KOPT-K1 (cell line): ENCODE measurements around the gene SOCS4.
"Not testable (repeated sequence)": the region's sequence is repeated elsewhere in the genome, so short reads cannot be mapped to it uniquely, and the experiment has no call there.

Experiments used
- H3K27ac ChIP-seq: fragments of 200-600 bp; sonication (generic); 2 replicates; pipeline ENCODE4 v1.5.1; 2016; ENCODE audit warnings: antibody characterized with exemption, mild to moderate bottlenecking, low read depth, low read length; ENCODE audit not compliant: poor library complexity, severe bottlenecking
- H3K36me3 ChIP-seq: fragments of 200-600 bp; sonication (generic); 2 replicates; pipeline ENCODE4 v1.5.1; 2017; ENCODE audit warnings: antibody characterized with exemption, mild to moderate bottlenecking, low read length, moderate library complexity; ENCODE audit not compliant: insufficient read depth
- H3K9me3 ChIP-seq: fragments of 200-600 bp; sonication (generic); 2 replicates; pipeline ENCODE4 v1.5.1; 2017; ENCODE audit warnings: antibody characterized with exemption, low read length, mild to moderate bottlenecking; ENCODE audit not compliant: insufficient read depth, poor library complexity, severe bottlenecking

The SOCS4 gene

DNA sequence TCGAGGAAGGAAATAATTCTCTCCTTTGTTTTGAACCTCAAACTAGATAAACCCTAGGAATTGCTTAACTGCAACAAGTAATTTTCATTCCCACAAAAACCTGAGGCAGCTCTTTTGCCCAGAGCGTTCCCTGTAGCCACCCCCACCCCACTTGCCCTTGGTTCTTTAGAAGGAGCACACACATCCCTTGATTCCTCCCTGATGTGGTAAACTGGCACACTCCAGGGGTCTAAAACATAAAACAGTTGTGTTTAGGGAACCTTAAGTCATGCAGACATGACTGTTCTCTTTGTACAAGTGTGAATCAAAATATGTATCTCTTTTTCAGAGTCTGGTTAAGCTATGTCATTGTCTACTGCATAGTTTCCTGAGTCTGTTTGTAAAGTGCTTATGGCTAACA, 38.4 kb downstream of the SOCS4 start:
- H3K27ac ChIP-seq, result no peak overlapping the region
- H3K36me3 ChIP-seq, result peaks cover 100% of the 10 kb centered on the region
- no peaks in the 10 kb centered on the region for H3K9me3 ChIP-seq

- no peaks in the 10 kb centered on the region for H3K9me3 ChIP-seq
- H3K27ac ChIP-seq, result no peak overlapping the region
- peaks cover 93% of the 10 kb centered on the region for H3K36me3 ChIP-seq
Measured at GRCh38 chr14:55066223-55066622, 39.2 kb downstream of the SOCS4 start.

GRCh38 chr14:55070981-55071411, 44.0 kb downstream of the SOCS4 start:
- Histone ChIP-seq H3K36me3 (peaks cover 46% of the 10 kb centered on the region), H3K9me3 (no peaks in the 10 kb centered on the region), H3K27ac (no peak overlapping the region)

GRCh38 chr14:55071870-55072640, 45.0 kb downstream of the SOCS4 start:
- Histone ChIP-seq H3K9me3 (no peaks in the 10 kb centered on the region), H3K27ac (no peak overlapping the region), H3K36me3 (peaks cover 35% of the 10 kb centered on the region)

GRCh38 chr14:55073856-55074255, 46.8 kb downstream of the SOCS4 start:
- H3K27ac ChIP-seq, result no peak overlapping the region
- no peaks in the 10 kb centered on the region for H3K9me3 ChIP-seq
- H3K36me3 ChIP-seq, result peaks cover 17% of the 10 kb centered on the region

- H3K36me3 ChIP-seq, result peaks cover 9% of the 10 kb centered on the region
- no peak overlapping the region for H3K27ac ChIP-seq
- H3K9me3 ChIP-seq, result no peaks in the 10 kb centered on the region
Measured at GRCh38 chr14:55074662-55075061, 47.6 kb downstream of the SOCS4 start.

DNA sequence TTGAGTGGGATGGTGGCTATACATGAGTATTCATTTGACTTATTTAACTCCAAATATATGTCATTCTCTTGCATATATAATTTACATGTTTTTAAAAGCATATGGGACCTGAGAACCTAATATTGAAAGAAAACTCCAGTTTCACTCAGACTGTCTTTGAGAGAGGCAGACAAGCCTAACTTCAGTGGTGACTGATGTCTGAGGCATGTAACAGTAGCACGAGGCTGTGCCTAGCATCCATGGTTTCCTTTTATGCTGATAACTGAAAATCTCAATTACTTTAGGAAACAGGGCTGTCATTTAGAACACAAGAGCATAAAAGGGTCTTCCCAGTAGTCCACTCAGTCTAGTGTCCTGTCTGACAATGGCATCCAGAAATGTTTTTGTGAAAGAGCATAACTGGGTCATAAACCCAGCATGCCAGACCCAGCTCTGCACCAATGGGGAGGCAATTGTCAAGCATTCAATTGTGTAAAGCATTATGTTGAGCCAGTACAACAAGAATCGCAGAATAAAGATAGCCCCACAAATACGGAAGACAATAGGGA, 48.7 kb downstream of the SOCS4 start:
- no peak overlapping the region for H3K27ac ChIP-seq
- H3K36me3 ChIP-seq, result no peaks in the 10 kb centered on the region
- no peaks in the 10 kb centered on the region for H3K9me3 ChIP-seq

DNA sequence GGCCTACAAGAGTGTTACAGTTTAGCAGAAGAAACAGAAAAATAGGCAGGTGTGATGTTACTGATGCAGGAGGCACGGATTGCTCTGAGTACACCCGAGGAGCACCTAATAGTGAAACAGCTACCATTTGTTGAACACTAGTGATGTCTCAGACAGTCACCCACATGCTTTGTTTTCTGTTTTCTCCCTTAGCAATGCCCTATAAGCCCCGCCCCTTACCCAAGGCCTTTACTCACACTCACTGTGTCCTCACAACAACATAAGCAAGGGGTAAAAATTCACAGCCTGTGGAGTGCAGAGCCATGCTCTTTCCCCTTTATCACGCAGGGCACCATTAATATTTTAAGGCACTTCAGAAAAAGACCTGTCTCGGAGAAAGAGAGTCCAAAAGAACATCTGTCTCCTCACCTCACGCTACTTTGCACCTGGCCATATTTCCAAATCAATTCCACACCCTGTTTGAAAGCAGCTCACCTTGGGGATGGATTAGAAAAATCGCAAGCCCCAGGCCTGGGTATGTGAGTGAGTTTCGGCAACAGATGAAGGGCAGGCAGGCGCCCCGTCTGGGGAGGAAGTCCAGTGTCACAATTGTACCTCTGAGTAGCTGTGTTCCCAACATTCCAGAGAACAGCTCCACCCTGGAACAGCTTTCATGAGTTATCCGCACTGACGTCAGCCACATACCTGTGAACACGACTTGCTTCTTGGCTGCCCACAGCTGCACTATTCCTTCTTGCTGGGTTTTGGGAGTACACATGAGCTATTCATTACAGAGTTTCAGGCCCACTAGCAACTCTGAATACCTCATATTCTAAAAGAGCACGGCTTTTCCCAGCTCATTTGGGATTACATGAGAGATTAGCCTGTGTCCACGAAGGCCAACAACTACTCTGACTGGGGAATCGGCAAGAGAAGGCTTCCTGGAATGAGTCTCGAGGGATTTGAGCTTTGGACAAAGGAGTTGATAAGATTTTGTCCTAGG, 50.4 kb downstream of the SOCS4 start:
- Histone ChIP-seq H3K9me3 (no peaks in the 10 kb centered on the region), H3K27ac (no peak overlapping the region), H3K36me3 (no peaks in the 10 kb centered on the region)

GRCh38 chr14:55079961-55080360, 52.9 kb downstream of the SOCS4 start:
- H3K27ac ChIP-seq, H3K36me3 ChIP-seq, H3K9me3 ChIP-seq: not testable (repeated sequence)

- Histone ChIP-seq H3K27ac (no peak overlapping the region), H3K36me3 (no peaks in the 10 kb centered on the region), H3K9me3 (no peaks in the 10 kb centered on the region)
Measured at GRCh38 chr14:55084401-55085059, 57.5 kb downstream of the SOCS4 start.

GRCh38 chr14:55085060-55085660, 58.1 kb downstream of the SOCS4 start:
- no peaks in the 10 kb centered on the region for H3K36me3 ChIP-seq
- no peaks in the 10 kb centered on the region for H3K9me3 ChIP-seq
- H3K27ac ChIP-seq, result no peak overlapping the region

DNA sequence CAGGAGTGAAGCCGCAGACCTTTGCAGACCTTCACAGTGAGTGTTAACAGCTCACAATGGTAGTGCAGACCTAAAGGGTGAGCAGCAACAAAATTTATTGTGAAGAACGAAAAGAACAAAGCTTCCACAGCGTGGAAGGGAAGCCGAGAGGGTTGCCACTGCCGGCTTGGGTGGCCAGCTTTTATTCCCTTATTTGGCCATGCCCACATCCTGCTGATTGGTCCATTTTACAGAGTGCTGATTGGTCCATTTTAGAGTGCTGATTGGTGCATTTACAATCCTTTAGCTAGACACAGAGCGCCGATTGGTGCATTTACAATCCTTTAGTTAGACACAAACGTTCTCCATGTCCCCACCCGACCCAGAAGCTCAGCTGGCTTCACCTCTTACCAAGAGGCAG, 59.9 kb downstream of the SOCS4 start:
- H3K36me3 ChIP-seq, result no peaks in the 10 kb centered on the region
- no peaks in the 10 kb centered on the region for H3K9me3 ChIP-seq
- no peak overlapping the region for H3K27ac ChIP-seq

DNA sequence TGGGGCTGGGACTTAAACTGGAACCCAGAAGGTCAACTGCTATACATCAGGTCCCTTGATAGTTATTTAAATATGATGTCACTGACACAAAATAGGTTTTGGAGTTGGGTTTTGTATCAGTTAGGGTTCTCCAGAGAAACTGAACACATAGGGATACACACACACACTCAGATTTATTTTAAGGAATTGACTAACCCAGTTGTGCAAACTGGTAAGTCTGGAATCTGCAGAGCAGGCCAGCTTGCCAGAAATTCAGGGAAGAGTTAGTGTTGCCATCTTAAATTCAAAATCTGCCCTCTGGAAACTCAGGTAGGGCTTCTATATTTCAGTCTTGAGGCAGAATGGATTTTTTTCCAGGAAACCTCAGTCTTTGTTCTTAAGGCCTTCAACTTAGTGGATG, 61.3 kb downstream of the SOCS4 start:
- Histone ChIP-seq H3K9me3 (no peaks in the 10 kb centered on the region), H3K27ac (no peak overlapping the region), H3K36me3 (no peaks in the 10 kb centered on the region)

DNA sequence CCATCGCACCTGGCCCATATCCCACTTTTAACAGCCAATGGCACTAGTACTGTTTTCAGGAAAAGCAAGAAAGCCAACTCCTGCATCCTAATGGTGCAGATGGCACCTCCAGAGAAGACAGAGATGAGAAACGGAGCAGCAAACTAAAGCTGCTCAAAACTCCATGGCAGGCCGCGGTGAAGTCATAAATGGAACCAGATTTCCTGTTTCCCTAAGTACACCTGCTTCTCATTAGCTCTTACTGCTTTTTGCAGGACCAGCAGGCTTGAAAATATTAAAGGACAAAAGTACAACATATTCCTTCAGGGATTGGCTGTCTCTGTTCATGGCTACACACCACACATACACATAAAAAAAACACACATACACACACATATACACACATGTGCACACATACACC, 65.3 kb downstream of the SOCS4 start:
- Histone ChIP-seq H3K27ac (no peak overlapping the region), H3K36me3 (no peaks in the 10 kb centered on the region)

More for the DNA sequence above, 65.3 kb downstream of the SOCS4 start:
- no peaks in the 10 kb centered on the region for H3K9me3 ChIP-seq
